Naive B cell (primary cell): ENCODE measurements around the gene HECTD4. TPM values are rescaled to one million over a fixed set of nuclear protein-coding genes. Genes with fewer than 3 reads are reported as not detected.
"Not testable (repeated sequence)": the region's sequence is repeated elsewhere in the genome, so short reads cannot be mapped to it uniquely, and the experiment has no call there.

Experiments
- ATAC-seq, 2 donors: fragments of 150-1000 bp; cut with Tn5 transposase; 2 replicates each; pipeline ENCODE4 v1.10.0; 2021; ENCODE audit warnings: low read depth in 2 of 2, mild to moderate bottlenecking in 2 of 2, moderate library complexity in 2 of 2
- DNase-seq: peaks from one replicate; pipeline ENCODE4 v3.0.0; 2022
- H3K27ac Mint-ChIP-seq, 6 donors: one replicate each; pipeline ENCODE4 v1.8.0; 2020 to 2022; ENCODE audit warnings: mild to moderate bottlenecking in 6 of 6, mixed read lengths in 6 of 6, moderate library complexity in 5 of 6, inconsistent platforms in 2 of 6
- H3K27me3 Mint-ChIP-seq, 3 donors: one replicate each; pipeline ENCODE4 v1.8.0; 2021 to 2022; ENCODE audit warnings: mixed read lengths in 3 of 3, mild to moderate bottlenecking in 1 of 3
- H3K36me3 Mint-ChIP-seq, 2 donors: one replicate each; pipeline ENCODE4 v1.8.0; 2020 to 2022; ENCODE audit warnings: mixed read lengths in 2 of 2, inconsistent platforms in 1 of 2, mild to moderate bottlenecking in 1 of 2
- H3K4me1 Mint-ChIP-seq, 3 donors: one replicate each; pipeline ENCODE4 v1.8.0; 2020 to 2022; ENCODE audit warnings: mixed read lengths in 3 of 3, inconsistent platforms in 1 of 3, mild to moderate bottlenecking in 1 of 3, moderate library complexity in 1 of 3
- H3K4me3 Mint-ChIP-seq, 8 donors: one replicate each; pipeline ENCODE4 v1.8.0; 2020 to 2022; ENCODE audit warnings: mild to moderate bottlenecking in 8 of 8, mixed read lengths in 8 of 8, moderate library complexity in 8 of 8, inconsistent platforms in 2 of 8
- H3K9me3 Mint-ChIP-seq, 7 donors: one replicate each; pipeline ENCODE4 v1.8.0; 2020 to 2022; ENCODE audit warnings: mixed read lengths in 7 of 7, mild to moderate bottlenecking in 5 of 7, inconsistent platforms in 2 of 7, moderate library complexity in 1 of 7
- polyA plus RNA-seq, 6 donors: library from polyadenylated mRNA; unstranded; fragments of 300-500 nt; fragmentation: Illumina TruSeq; gene quantifications; one replicate each; pipeline ENCODE4 v1.2.3, GENCODE V29; 2021; ENCODE audit warnings: low read depth in 6 of 6

HECTD4 gene
- polyA plus RNA-seq, 6 donors from 2014 or later = 6.1 to 19.1 (median 8.0) TPM

GRCh38 chr12:112125250-112125999, 256.8 kb downstream of the HECTD4 start, which contains the start of gene TRAFD1:
TRAFD1 (plus strand) TSS chr12:112125560; CDS start chr12:112130523, 4,963 bp downstream.
- Mint-ChIP-seq H3K4me1 (peaks cover 17 to 41% (median 28%) of the 10 kb centered on the region in 3 donors), H3K27me3 (peaks cover 4 to 6% (median 6%) of the 10 kb centered on the region in 3 donors), H3K36me3 (no peaks in the 10 kb centered on the region), H3K27ac (peak within 1 kb of the TSS; percentile 49 to 97 (median 78)), H3K4me3 (peak within 1 kb of the TSS; percentile 75 to 98 (median 91)), H3K9me3 (no peaks in the 10 kb centered on the region)
- DNase-seq (peak; percentile 98), ATAC-seq (peak; percentile 98 to 99)

- Mint-ChIP-seq H3K27ac (peak overlapping the region in 2 of 6 donors; percentile 44 to 83), H3K27me3 (peaks cover 4 to 7% (median 6%) of the 10 kb centered on the region in 3 donors), H3K4me3 (peak overlapping the region in 6 of 8 donors; percentile 75 to 98 (median 90)), H3K4me1 (peaks cover 17 to 39% (median 25%) of the 10 kb centered on the region in 3 donors), H3K36me3 (no peaks in the 10 kb centered on the region), H3K9me3 (no peaks in the 10 kb centered on the region)
- no peak for ATAC-seq
- no peak for DNase-seq
These were observed 257.3 kb downstream of the HECTD4 start for GRCh38 chr12:112124918-112125249.

- ATAC-seq (no peak), DNase-seq (no peak)
- Mint-ChIP-seq H3K27me3 (peaks cover 6 to 9% (median 7%) of the 10 kb centered on the region in 3 donors), H3K4me3 (no peak overlapping the region), H3K9me3 (no peaks in the 10 kb centered on the region), H3K27ac (no peak overlapping the region), H3K4me1 (peaks cover 9 to 25% (median 22%) of the 10 kb centered on the region in 3 donors), H3K36me3 (no peaks in the 10 kb centered on the region)
These were observed 259.2 kb downstream of the HECTD4 start for GRCh38 chr12:112122823-112123690.

GRCh38 chr12:112121780-112122565, 260.3 kb downstream of the HECTD4 start:
- peaks cover 6 to 9% (median 7%) of the 10 kb centered on the region in 3 donors for H3K27me3 Mint-ChIP-seq
- ATAC-seq (no peak), DNase-seq (no peak)
- no peaks in the 10 kb centered on the region for H3K9me3 Mint-ChIP-seq
- H3K27ac Mint-ChIP-seq = peak overlapping the region in 2 of 6 donors; percentile 61 to 75
- H3K4me1 Mint-ChIP-seq = peaks cover 5 to 17% (median 14%) of the 10 kb centered on the region in 3 donors
- no peaks in the 10 kb centered on the region for H3K36me3 Mint-ChIP-seq
- peak overlapping the region in 1 of 8 donors; percentile 53 for H3K4me3 Mint-ChIP-seq

- H3K9me3 Mint-ChIP-seq = no peaks in the 10 kb centered on the region
- no peak for ATAC-seq
- H3K4me3 Mint-ChIP-seq = no peak overlapping the region
- no peak overlapping the region for H3K27ac Mint-ChIP-seq
- H3K4me1 Mint-ChIP-seq = peaks cover 5 to 9% (median 8%) of the 10 kb centered on the region in 3 donors
- peaks cover 6 to 9% (median 7%) of the 10 kb centered on the region in 3 donors for H3K27me3 Mint-ChIP-seq
- no peaks in the 10 kb centered on the region for H3K36me3 Mint-ChIP-seq
- DNase-seq = no peak
These were observed 264.5 kb downstream of the HECTD4 start for GRCh38 chr12:112117685-112118084.

GRCh38 chr12:112116232-112117060, 265.8 kb downstream of the HECTD4 start:
- ATAC-seq = peak; percentile 25 to 33
- Mint-ChIP-seq H3K4me1 (peaks cover 5 to 9% (median 8%) of the 10 kb centered on the region in 3 donors), H3K9me3 (no peaks in the 10 kb centered on the region), H3K27me3 (peaks cover 5 to 7% (median 6%) of the 10 kb centered on the region in 3 donors), H3K27ac (no peak overlapping the region), H3K4me3 (peak overlapping the region in 2 of 8 donors; percentile 42 to 65), H3K36me3 (no peaks in the 10 kb centered on the region)
- DNase-seq = no peak

GRCh38 chr12:112115259-112116045, 266.8 kb downstream of the HECTD4 start:
- Mint-ChIP-seq H3K27me3 (peaks cover 0 to 5% (median under 1%) of the 10 kb centered on the region in 3 donors), H3K9me3 (no peaks in the 10 kb centered on the region), H3K4me1 (peaks cover 5 to 10% (median 8%) of the 10 kb centered on the region in 3 donors), H3K27ac (peak overlapping the region in 1 of 6 donors; percentile 49), H3K36me3 (no peaks in the 10 kb centered on the region), H3K4me3 (no peak overlapping the region)
- DNase-seq = no peak
- no peak for ATAC-seq

- H3K9me3 Mint-ChIP-seq = no peaks in the 10 kb centered on the region
- DNase-seq = no peak
- H3K4me3 Mint-ChIP-seq = peak overlapping the region in 1 of 8 donors; percentile 14
- no peaks in the 10 kb centered on the region for H3K27me3 Mint-ChIP-seq
- H3K36me3 Mint-ChIP-seq = no peaks in the 10 kb centered on the region
- no peak for ATAC-seq
- no peak overlapping the region for H3K27ac Mint-ChIP-seq
- peaks cover 19 to 22% (median 21%) of the 10 kb centered on the region in 3 donors for H3K4me1 Mint-ChIP-seq
These were observed 269.7 kb downstream of the HECTD4 start for GRCh38 chr12:112112409-112113133.

GRCh38 chr12:112111931-112112330, 270.3 kb downstream of the HECTD4 start:
- Mint-ChIP-seq H3K27me3 (no peaks in the 10 kb centered on the region), H3K27ac (no peak overlapping the region), H3K9me3 (no peaks in the 10 kb centered on the region), H3K4me1 (peaks cover 24 to 28% (median 25%) of the 10 kb centered on the region in 3 donors), H3K4me3 (peak overlapping the region in 1 of 8 donors; percentile 14), H3K36me3 (no peaks in the 10 kb centered on the region)
- DNase-seq (no peak), ATAC-seq (no peak)

GRCh38 chr12:112110787-112111662, 271.2 kb downstream of the HECTD4 start:
- peak overlapping the region in 2 of 8 donors; percentile 35 to 77 for H3K4me3 Mint-ChIP-seq
- not testable (repeated sequence) for ATAC-seq, H3K27me3 Mint-ChIP-seq, DNase-seq, H3K27ac Mint-ChIP-seq, H3K9me3 Mint-ChIP-seq, H3K36me3 Mint-ChIP-seq
- H3K4me1 Mint-ChIP-seq = peaks cover 25 to 31% (median 27%) of the 10 kb centered on the region in 3 donors
